Activated naive CD8-positive, alpha-beta T cell (primary cell): Measurements from ENCODE around the gene KCNN3.

ENCODE experiments used
- H3K27ac Mint-ChIP-seq: one replicate; pipeline ENCODE4 v1.8.0; 2021; ENCODE audit warnings: mixed read lengths
- H3K27me3 Mint-ChIP-seq: one replicate; pipeline ENCODE4 v1.8.0; 2021; ENCODE audit warnings: mixed read lengths
- H3K36me3 Mint-ChIP-seq: one replicate; pipeline ENCODE4 v1.8.0; 2021; ENCODE audit warnings: mixed read lengths
- H3K4me1 Mint-ChIP-seq: one replicate; pipeline ENCODE4 v1.8.0; 2021; ENCODE audit warnings: low read depth, mixed read lengths
- H3K4me3 Mint-ChIP-seq: one replicate; pipeline ENCODE4 v1.8.0; 2021; ENCODE audit warnings: mild to moderate bottlenecking, mixed read lengths
- H3K9me3 Mint-ChIP-seq: one replicate; pipeline ENCODE4 v1.8.0; 2021; ENCODE audit warnings: low read depth, mixed read lengths

The KCNN3 gene

DNA sequence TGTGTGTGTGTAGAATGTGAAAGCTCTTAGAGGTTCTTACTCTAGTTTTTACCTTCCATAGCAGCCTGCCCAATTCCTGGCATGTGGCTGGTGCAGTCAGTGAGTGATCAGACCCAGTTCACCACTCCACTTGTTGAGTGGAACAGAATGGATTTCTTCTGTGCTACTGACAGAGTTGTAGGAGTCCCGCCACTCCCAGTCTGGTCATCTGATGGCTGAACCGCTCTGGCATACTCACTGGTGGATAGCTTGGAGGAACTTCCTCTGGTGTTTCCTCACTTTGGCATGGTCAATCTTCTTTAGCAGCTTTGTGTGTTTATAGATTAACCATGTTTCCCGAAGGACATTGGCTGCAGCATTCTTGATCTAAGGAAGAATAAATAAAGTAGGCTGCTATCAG, 155.4 kb downstream of the KCNN3 start:
- Mint-ChIP-seq H3K4me1 (peaks cover 7% of the 10 kb centered on the region), H3K4me3 (no peak overlapping the region), H3K27ac (no peak overlapping the region), H3K9me3 (no peaks in the 10 kb centered on the region), H3K36me3 (no peaks in the 10 kb centered on the region), H3K27me3 (no peaks in the 10 kb centered on the region)

DNA sequence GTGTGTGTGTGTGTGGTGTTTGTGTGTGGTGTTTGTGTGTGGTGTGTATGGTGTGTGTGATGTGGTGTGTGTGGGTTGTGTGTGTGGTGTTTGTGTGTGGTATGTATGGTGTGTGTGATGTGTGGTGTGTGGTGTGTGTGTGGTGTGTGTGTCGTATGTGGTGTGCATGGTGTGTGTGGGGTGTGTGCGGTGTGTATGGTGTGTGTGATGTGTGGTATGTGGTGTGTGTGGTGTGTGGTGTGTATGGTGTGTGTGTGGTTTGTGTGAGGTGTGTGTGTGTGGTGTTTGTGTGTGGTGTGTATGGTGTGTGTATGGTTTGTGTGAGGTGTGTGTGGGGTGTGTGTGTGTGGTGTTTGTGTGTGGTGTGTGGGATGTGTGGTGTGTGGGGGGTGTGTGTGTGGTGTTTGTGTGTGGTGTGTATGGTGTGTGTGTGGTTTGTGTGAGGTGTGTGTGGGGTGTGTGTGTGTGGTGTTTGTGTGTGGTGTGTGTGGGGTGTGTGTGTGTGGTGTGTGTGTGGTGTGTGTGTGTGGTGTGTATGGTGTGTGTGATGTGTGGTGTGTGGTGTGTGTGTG, 155.9 kb downstream of the KCNN3 start:
- no peaks in the 10 kb centered on the region for H3K9me3 Mint-ChIP-seq
- no peaks in the 10 kb centered on the region for H3K27me3 Mint-ChIP-seq
- H3K36me3 Mint-ChIP-seq = no peaks in the 10 kb centered on the region
- H3K4me3 Mint-ChIP-seq = no peak overlapping the region
- no peak overlapping the region for H3K27ac Mint-ChIP-seq
- peaks cover 4% of the 10 kb centered on the region for H3K4me1 Mint-ChIP-seq

DNA sequence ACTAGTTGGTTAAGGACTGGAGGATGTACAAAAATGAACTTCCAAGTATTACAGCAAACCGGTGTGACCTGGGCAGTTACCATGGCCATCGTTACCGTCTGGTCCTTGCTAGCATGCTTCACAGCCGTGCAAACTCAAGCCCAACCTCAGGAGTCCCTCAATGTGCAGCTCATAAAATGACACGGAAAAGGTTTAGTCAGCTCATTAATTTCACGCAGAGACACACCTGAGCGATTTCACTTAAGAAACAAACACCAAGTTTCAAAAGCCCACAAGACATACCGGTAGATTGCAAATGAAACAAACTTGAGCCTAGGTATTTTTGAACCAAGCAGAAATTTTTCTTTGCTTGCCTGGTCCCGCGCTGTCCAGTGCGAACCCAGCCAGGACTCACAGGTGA, 157.1 kb downstream of the KCNN3 start:
- Mint-ChIP-seq H3K27ac (no peak overlapping the region), H3K27me3 (no peaks in the 10 kb centered on the region), H3K9me3 (no peaks in the 10 kb centered on the region), H3K36me3 (no peaks in the 10 kb centered on the region), H3K4me1 (peaks cover 4% of the 10 kb centered on the region), H3K4me3 (no peak overlapping the region)

- H3K27me3 Mint-ChIP-seq = no peaks in the 10 kb centered on the region
- H3K4me3 Mint-ChIP-seq = no peak overlapping the region
These were observed 157.8 kb downstream of the KCNN3 start for GRCh38 chr1:154712166-154712810.

GRCh38 chr1:154711416-154711815, 158.7 kb downstream of the KCNN3 start:
- Mint-ChIP-seq H3K4me1 (peaks cover 2% of the 10 kb centered on the region), H3K36me3 (no peaks in the 10 kb centered on the region), H3K4me3 (no peak overlapping the region), H3K9me3 (no peaks in the 10 kb centered on the region), H3K27me3 (no peaks in the 10 kb centered on the region), H3K27ac (no peak overlapping the region)

More at GRCh38 chr1:154712166-154712810, 157.8 kb downstream of the KCNN3 start:
- Mint-ChIP-seq H3K36me3 (no peaks in the 10 kb centered on the region), H3K9me3 (no peaks in the 10 kb centered on the region), H3K4me1 (peaks cover 4% of the 10 kb centered on the region), H3K27ac (no peak overlapping the region)

- no peak overlapping the region for H3K27ac Mint-ChIP-seq
- no peak overlapping the region for H3K4me3 Mint-ChIP-seq
- H3K27me3 Mint-ChIP-seq = no peaks in the 10 kb centered on the region
- peaks cover 3% of the 10 kb centered on the region for H3K4me1 Mint-ChIP-seq
- no peaks in the 10 kb centered on the region for H3K36me3 Mint-ChIP-seq
- H3K9me3 Mint-ChIP-seq = no peaks in the 10 kb centered on the region
These were observed 160.0 kb downstream of the KCNN3 start for GRCh38 chr1:154710106-154710505.

DNA sequence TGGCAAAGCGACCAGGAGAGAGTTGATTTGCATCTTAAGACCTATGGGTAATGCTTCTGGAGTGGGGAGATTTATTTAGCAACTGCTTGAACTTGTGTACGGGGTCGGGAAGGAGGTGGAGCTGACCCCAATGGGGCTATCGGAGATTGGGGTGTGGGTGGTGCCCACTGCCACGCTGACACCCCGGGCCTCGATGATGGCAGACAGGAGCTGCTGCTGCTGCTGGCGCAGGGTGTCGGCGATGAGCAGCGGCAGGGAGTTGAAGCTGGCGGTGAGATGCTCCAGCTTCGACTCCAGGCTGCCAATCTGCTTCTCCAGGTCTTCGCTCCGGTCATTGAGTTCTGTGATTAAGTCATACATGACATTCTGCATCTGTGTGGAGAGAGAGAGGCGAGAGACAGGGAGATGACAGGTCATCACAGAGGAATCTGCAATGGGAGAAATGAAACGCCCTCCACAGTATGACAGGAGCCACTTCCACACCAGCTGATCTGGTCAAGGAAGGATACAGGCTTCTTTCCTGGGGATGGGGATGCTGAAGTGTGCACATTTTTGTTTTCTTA, 162.1 kb downstream of the KCNN3 start:
- peaks cover 3% of the 10 kb centered on the region for H3K4me1 Mint-ChIP-seq
- no peaks in the 10 kb centered on the region for H3K36me3 Mint-ChIP-seq
- H3K27me3 Mint-ChIP-seq = no peaks in the 10 kb centered on the region
- H3K9me3 Mint-ChIP-seq = no peaks in the 10 kb centered on the region
- H3K4me3 Mint-ChIP-seq = no peak overlapping the region
- H3K27ac Mint-ChIP-seq = no peak overlapping the region

GRCh38 chr1:154706851-154707250, 163.2 kb downstream of the KCNN3 start:
- Mint-ChIP-seq H3K27me3 (no peaks in the 10 kb centered on the region), H3K4me1 (peaks cover 3% of the 10 kb centered on the region), H3K36me3 (no peaks in the 10 kb centered on the region), H3K9me3 (no peaks in the 10 kb centered on the region), H3K27ac (no peak overlapping the region), H3K4me3 (no peak overlapping the region)

DNA sequence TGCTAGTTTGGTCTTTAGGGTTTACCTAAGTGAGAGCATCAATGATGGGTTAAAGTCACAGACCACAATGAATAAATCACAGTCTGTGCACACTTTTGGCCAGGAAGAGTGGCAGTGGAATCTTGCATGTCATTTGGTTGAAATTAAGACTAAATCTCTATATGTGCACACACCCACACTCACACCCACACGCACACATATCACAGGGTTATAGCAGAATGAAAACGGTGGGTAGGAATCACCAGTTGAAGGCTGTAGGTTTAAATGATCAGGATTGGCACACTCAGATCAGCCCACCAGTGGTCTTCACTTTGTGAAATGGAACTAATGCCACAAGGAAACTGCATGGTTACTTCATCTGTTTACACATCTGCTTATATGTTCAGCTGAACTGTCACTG, 164.5 kb downstream of the KCNN3 start:
- H3K36me3 Mint-ChIP-seq = no peaks in the 10 kb centered on the region
- H3K27me3 Mint-ChIP-seq = no peaks in the 10 kb centered on the region
- H3K4me3 Mint-ChIP-seq = no peak overlapping the region
- peaks cover 3% of the 10 kb centered on the region for H3K4me1 Mint-ChIP-seq
- no peaks in the 10 kb centered on the region for H3K9me3 Mint-ChIP-seq
- no peak overlapping the region for H3K27ac Mint-ChIP-seq

DNA sequence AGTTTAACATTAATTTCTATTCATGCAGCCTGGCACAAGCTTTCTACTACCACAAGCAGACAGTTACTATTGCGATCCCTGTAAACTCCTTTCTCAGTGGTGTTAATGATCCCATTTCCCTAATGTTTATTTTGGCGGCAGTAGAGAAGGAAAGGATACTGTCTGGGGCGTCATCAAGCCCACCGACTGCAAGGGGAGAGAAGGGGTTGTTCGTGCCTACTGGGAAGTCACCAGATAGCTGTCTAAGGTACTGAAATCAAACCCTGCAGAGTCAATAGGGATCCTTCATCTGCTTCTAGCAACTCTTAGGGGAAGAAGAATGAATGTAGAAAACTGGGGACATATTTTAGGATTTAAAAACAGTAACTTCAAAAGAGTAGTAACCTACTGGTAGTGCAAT, 166.9 kb downstream of the KCNN3 start:
- Mint-ChIP-seq H3K36me3 (no peaks in the 10 kb centered on the region), H3K4me1 (peaks cover 6% of the 10 kb centered on the region), H3K27me3 (no peaks in the 10 kb centered on the region), H3K4me3 (no peak overlapping the region), H3K27ac (no peak overlapping the region), H3K9me3 (no peaks in the 10 kb centered on the region)

GRCh38 chr1:154698320-154699096, 171.6 kb downstream of the KCNN3 start:
- no peaks in the 10 kb centered on the region for H3K36me3 Mint-ChIP-seq
- H3K27me3 Mint-ChIP-seq = no peaks in the 10 kb centered on the region
- no peak overlapping the region for H3K27ac Mint-ChIP-seq
- H3K9me3 Mint-ChIP-seq = no peaks in the 10 kb centered on the region
- peaks cover 3% of the 10 kb centered on the region for H3K4me1 Mint-ChIP-seq
- no peak overlapping the region for H3K4me3 Mint-ChIP-seq

DNA sequence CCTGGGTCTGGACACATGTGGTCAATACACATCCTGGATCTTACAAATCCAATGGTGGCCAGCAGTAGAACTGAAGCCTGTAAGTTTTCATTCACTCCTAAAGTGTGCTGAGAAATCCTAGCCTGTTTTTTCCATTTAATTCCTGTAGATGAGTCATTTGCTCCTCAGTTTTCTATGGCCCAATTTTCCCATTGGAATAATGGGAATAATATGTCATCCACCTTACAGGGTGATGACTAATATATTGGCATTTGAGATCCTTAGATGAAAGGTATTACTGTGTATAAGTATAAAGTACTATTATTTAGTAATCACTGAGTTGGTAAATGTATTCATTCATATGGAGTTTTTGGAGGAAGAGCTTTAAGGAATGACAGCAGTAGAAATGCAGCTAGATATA, 172.4 kb downstream of the KCNN3 start:
- no peaks in the 10 kb centered on the region for H3K27me3 Mint-ChIP-seq

GRCh38 chr1:154696456-154696855, 173.6 kb downstream of the KCNN3 start:
- Mint-ChIP-seq H3K4me1 (peaks cover 3% of the 10 kb centered on the region), H3K36me3 (no peaks in the 10 kb centered on the region), H3K4me3 (no peak overlapping the region), H3K9me3 (no peaks in the 10 kb centered on the region), H3K27ac (no peak overlapping the region), H3K27me3 (no peaks in the 10 kb centered on the region)

More for the DNA sequence above, 172.4 kb downstream of the KCNN3 start:
- no peak overlapping the region for H3K4me3 Mint-ChIP-seq
- H3K36me3 Mint-ChIP-seq = no peaks in the 10 kb centered on the region
- H3K27ac Mint-ChIP-seq = no peak overlapping the region
- H3K9me3 Mint-ChIP-seq = no peaks in the 10 kb centered on the region
- peaks cover 3% of the 10 kb centered on the region for H3K4me1 Mint-ChIP-seq

DNA sequence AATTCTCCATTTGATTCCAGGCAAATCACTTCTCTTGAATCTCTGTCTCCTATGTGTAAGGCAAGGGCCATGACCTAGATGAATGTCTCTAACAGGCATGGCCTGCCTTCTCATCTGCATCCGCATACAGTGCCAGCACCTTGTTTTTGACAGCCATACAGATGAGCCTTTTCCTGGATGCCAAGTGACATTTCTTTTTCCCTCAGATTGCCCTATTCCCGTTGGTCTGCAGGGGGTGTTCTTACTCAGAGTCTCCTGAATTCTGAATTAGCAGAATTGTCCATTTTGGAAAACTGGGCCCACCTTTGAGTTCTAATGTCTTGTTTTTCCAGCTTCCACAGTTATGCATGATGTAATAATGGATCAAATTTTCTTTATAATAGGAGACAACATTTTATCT, 174.1 kb downstream of the KCNN3 start:
- H3K36me3 Mint-ChIP-seq = no peaks in the 10 kb centered on the region
- H3K27ac Mint-ChIP-seq = no peak overlapping the region
- H3K9me3 Mint-ChIP-seq = no peaks in the 10 kb centered on the region
- H3K4me1 Mint-ChIP-seq = peaks cover 3% of the 10 kb centered on the region
- H3K27me3 Mint-ChIP-seq = no peaks in the 10 kb centered on the region
- H3K4me3 Mint-ChIP-seq = no peak overlapping the region

GRCh38 chr1:154694995-154695394, 175.1 kb downstream of the KCNN3 start:
- Mint-ChIP-seq H3K27ac (no peak overlapping the region), H3K36me3 (no peaks in the 10 kb centered on the region), H3K4me3 (no peak overlapping the region), H3K9me3 (no peaks in the 10 kb centered on the region), H3K4me1 (peaks cover 3% of the 10 kb centered on the region), H3K27me3 (no peaks in the 10 kb centered on the region)
